Measurements from ENCODE around the gene ADGRG1.
"Not testable (repeated sequence)": the region's sequence is repeated elsewhere in the genome, so short reads cannot be mapped to it uniquely, and the experiment has no call there.

Gene ADGRG1

DNA sequence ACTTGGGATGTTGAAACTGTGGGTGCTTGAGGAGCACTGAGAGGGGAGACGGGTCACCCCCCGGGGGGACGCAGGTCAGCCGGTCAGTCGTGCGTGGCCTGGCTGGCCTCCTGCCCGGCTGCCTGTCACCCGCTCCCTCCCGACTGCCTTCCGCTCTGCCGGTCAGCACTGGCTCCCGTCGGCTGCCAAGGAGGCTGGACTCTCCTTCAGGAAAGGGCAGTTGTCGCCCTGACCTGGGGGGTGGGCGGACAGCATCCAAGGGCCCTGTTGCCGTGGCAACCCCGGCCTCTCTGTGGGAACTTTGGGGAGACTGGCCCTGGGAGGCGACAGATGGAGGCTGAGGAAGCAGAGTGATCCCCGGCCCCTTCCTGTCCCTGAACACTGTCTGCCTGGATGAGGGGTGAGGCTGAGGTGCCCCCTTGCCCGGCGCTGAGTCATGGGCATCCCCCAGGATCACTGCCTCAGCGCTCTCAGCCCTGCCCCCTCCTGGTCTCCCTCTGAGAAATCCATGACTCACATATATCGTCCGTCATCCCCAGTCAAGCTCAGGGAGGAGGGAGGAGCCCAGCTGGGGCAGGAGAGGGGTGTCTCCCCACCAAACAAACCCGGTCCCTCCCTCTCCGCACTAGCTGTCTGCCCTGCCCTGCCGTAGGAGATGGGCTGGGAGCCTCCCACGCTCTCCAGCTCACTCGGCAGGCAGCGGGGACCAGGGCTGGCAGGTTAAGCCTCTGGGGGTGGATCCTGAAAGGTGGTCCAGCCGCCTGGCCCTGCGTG is at the start of gene ADGRG1:
Gene ADGRG1 (plus strand): TSS at position 623 of the 774 bp plus-strand sequence. CDS start 21,658 bp downstream, outside the sequence.
- DNase-seq (ENCODE audit: low read depth in 2 of 2) = peak; percentile 72 to 75

DNA sequence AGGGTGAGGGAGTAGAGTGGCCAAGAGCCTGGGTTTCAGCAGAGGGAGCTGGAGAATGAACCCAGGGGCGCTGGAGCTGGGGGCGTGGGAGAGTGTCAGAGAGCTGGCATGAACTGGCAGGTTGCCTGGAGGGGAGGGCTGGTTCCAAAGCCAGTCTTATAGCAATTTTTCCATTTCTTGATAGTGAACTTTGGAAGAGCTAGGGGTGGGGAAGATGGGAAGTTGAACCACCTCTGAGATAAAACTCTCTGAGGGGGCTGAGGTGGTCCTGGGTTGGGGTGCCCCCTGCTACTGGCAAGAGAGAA is 49.1 kb upstream of the ADGRG1 start:
- DNase-seq (ENCODE audit: low read depth in 2 of 2) = no peak

DNA sequence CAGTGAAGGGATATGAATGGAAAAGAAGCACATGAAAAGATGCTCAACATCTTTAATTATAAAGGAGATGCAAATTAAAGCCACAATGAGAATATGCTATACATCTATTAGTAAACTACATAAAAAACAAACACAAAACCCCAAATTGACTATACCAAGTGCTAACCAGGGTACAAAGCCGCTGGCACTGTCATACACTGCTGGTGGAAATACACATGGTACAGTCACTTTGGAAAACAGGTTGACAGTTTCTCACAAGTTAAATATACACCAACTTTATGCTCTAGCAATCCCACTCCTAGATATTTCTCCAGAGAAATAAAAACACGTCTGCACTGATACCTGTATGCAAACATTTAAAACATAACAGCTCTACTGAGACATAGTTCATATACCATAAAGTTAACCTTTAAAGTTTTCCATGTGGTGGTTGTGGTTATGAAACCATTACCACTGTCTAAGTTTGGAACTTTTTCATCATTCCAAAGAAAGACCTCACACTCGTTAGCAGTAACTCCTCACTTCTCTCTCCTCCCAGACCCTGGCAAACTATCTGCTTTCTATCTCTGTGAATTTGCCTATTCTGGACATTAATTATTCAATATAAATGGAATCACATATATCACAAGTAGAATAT is 43.3 kb upstream of the ADGRG1 start:
- DNase-seq (ENCODE audit: low read depth in 2 of 2) = no peak

DNA sequence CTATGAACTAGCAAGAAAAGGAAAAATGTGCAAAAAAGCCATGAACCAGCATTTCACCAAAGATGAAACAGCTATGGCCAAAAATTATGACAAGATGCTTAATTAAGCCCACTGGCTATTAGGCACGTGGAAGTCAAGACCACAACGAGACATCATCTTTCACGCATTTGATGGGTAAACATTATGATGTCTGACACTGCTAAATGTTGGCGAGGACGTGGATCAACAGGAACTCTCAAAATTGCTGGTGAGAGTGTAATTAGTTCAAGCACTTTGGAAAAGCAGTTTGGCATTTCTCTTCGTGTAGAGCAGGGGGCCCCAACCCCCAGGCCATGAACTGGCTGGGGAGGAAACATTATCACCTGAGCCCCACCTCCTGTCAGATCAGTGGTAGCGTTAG is 39.6 kb upstream of the ADGRG1 start:
- no peak for DNase-seq (ENCODE audit: low read depth in 2 of 2)

DNA sequence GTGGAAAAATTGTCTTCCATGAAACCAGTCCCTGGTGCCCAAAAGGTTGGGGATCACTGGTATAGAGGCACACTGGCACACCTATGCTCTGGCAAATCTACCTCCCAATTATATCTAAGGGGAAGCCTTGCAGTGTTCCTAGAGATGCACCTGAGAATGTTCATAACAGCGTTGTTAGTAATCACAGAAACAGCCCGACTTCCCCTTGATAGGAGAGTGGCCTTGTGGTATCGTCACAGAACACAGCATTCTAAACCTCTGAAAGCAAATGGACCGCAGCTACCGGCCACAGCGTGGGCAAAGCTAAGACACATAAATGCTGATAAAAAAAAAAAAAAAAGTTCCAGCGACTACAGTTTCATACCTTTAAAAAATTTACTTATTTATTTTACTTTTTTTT is 39.1 kb upstream of the ADGRG1 start:
- DNase-seq (ENCODE audit: low read depth in 2 of 2) = no peak

DNA sequence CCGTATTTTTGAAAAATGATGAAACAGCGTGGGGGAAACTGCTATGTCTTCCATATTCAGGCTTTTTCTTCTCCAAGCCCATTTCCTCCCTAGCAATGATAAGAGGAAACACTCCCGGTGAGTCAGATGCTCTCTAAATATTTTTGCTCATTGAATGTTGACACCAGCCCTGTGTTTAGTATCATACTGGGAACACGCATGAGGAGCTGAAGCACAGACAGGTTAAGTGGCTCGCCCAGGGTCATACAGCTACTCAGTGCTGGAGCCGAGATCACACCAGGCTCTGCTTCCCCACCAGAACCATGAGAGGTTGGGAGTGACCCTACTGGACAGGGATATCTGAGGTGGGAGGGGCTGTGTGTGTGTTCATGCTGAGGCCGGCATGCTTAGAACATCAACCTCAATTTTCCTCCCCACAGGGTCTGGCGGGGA is 37.8 kb upstream of the ADGRG1 start:
- DNase-seq (ENCODE audit: low read depth in 2 of 2) = peak; percentile 10 to 13

DNA sequence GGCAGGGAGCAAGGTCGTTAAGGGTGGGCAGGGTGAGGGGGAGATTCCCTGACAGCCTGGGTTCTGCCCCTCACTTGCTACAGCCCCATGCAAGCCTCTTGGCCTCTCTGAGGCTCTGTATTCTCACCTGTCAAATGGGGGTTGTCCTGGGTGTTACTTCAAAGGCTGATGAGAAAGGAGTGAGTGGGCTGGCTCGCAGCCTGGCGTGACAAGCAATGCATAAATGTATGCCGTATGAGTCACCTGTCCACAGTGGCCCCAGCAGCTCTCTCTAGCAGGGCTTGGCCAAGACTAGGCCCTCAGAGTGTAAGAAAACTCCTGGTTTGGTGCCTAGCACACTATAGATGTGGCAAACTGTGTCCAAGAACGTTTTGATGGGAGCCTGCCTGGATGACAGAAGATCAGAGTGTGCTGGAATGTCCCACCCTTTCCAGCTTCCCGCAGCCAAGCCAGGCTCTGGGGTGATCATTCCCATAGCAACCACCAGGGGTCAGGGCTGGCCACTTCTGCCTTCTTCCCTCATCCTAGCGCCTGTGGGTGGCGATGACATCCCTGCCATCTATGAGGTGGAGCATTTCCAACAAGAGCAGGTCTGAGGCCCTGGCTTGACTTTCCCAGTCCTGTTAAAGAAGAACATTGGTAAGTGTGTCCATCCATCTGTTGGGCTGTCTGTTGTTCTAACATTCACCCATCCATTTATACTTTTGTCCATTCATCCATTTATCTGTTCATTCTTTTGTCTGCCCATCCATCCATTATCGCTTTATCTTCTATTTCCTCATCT is 37.2 kb upstream of the ADGRG1 start:
- peak; percentile 19 for DNase-seq (ENCODE audit: low read depth in 2 of 2)

DNA sequence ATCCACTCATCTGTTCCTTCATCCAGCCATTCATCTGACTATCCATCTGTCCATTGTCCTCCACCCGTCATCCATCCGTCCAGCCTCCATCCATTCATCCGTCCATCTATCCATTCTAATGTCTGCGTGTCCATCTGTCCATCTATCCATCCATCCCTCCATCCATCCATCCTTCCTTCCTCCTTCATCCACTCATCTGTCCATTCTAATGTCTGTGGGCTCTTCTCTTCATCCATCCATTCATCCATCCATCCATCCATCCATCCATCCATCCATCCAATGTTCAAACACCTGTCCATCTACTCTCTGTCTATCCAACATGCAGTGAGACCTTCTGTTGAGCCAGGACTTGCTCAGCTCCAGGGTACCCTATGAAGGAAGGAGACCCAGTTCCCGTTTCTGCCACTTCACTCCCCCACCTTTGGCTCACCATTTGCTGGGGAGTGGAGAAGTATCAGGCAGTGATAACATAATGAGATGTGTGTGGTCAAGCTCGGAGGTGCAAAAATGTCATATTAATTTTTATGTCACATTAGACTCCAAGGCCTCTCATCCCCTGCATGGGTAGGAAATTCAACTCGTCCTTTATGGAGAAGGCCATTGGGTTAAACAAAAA is 36.5 kb upstream of the ADGRG1 start:
- DNase-seq (ENCODE audit: low read depth in 2 of 2) = no peak

DNA sequence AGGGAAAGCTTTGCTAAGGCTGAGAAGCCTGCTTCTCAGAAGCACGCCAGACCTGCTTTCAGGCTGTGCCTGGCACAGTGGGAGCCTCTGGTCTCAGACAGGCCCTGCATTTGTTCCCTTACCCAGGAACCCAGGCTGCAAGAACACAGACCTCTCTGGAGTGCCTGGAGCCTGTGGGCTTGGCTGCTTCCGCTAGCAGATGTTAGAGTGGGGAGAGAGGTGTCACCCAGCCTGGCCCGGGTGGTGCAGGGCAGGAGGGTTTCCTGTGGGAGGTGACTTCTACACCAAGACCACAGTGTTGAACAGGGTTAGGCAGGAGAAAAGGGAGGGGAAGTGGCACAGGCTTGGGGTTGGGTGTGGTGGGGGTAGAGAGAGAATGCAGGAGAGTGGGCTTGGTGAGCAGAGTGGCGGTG is 35.8 kb upstream of the ADGRG1 start:
- no peak for DNase-seq (ENCODE audit: low read depth in 2 of 2)

DNA sequence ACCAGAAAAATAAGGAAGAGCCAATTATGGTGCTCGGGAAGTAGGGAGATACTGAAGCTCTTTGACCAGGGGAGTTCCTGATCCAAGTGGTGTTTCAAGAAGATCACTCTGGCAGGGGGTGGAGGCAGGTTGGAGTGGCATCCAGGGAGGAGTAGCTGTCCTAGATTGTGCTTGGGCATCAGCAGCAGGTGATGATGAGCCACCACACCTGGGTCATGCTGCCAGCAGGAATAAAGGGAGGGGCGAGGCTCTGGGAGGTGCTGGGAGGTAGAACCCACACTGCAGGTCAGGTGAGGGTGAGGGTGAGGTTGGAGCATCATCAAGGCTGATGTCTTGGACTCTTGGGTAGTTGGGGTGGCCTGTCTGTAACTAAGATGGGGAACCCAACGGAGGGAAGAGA is 35.4 kb upstream of the ADGRG1 start:
- DNase-seq (ENCODE audit: low read depth in 2 of 2) = no peak

DNA sequence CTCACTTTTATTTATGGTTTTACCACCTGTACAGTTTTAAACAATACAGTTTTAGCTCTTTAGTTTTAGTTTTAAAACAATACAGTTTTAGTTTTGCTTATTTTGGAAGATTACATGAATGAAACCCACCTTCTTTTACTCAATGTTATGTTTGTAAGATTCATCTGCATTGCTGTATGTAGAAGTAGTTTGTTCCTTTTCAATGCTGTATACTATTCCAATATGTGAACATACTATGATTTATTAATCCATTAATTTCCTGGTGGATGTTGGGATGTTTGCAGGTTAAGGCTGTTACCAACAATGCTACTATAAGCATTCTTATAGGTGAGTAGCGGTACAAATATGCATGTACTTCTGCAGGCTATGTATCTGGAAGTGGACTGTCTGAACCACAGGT is 34.4 kb upstream of the ADGRG1 start:
- no peak for DNase-seq (ENCODE audit: low read depth in 2 of 2)

DNA sequence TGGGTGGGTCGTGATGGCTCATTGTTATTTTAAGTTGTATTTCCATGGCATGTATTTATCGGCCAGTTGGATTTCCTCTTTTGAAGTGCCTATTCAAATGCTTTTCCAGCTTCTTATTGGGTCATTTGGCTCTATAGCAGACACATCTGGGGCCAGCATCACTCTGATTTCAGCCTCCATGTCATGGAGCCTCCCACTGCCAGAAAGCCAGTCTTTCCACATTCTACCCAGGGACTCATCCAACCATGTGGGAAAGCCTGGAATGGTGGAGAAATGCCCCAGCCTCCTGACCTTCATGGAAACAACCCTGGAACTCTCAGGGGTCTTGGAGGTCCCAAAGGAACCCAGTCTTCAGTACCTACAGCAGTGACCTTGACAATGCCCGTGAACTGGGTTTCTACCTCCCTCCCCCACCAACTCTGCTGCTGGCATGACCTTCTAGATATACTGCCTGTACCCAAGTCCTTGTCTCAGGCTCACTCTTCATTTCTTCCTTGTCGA is 33.8 kb upstream of the ADGRG1 start:
- no peak for DNase-seq (ENCODE audit: low read depth in 2 of 2)

DNA sequence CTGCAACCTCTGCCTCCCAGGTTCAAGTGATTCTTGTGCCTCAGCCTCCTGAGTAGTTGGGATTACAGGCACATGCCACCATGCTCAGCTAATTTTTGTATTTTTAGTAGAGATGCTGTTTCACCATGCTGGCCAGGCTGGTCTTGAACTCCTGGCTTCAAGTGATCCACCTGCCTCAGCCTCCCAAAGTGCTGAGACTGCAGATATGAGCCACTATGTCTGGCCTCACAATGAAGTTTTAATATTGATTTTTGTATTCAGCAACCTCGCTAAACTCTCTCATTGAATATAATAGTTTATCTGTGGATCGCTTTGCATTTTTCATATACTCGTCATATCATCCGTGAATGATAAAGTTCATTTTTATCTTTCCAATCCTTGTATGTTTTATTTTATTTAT is 32.2 kb upstream of the ADGRG1 start:
- DNase-seq (ENCODE audit: low read depth in 2 of 2) = not testable (repeated sequence)

DNA sequence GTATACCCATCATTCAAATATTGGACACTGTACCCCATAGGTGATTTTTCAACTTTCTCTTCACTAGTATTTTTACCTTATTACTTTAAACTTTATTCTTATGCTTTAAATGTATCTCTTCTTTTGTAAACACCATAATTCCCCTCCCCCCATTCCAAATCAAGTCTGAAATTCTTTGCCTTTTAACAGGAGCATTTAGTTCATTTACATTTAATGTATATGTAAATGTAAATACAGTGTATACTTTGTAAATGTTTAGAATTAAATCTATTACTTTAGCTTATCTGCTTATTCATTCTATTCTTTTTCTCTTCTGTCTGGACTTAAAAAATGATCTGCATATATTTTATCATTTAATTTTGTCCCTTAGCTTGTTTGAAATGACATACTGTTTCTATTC is 30.0 kb upstream of the ADGRG1 start:
- no peak for DNase-seq (ENCODE audit: low read depth in 2 of 2)

DNA sequence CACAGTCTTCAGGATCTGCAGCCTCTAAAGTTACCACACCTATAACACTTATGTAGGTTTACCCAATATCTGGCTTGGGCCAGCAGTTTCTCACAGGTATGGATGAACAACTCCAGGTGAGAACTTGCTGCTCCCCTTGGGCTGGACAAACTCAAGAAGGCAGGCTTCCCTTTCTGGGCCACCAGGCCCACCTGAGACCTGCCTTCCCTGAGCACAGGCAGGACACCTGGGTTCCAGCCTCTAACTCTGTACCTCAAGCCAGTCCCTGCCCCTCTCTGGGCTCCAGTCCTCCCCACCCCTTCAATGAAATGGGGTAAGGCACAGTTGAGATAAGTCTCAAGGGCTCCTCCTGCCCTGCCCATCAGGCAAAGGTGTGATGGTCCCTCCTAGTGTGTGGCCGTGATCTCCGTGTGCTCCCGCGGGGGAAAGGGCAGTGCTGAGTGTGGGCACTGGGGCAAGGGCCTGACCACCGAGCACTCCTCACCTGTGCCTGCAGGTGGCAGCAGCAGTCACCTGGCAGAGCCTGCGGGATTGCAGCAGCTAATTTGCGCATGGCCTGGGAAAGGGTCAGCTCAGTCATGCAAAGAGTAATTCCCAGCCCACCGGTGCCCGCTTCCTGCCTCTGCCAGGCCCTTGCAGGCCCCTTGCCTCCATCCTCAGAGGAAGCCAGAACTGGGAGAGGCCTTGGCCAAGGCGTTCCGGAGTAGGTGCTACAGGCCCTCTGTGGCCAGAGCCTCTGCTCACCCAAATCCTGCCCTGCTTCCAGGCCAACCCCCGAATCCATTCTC is 28.2 kb upstream of the ADGRG1 start:
- DNase-seq (ENCODE audit: low read depth in 2 of 2) = no peak

DNA sequence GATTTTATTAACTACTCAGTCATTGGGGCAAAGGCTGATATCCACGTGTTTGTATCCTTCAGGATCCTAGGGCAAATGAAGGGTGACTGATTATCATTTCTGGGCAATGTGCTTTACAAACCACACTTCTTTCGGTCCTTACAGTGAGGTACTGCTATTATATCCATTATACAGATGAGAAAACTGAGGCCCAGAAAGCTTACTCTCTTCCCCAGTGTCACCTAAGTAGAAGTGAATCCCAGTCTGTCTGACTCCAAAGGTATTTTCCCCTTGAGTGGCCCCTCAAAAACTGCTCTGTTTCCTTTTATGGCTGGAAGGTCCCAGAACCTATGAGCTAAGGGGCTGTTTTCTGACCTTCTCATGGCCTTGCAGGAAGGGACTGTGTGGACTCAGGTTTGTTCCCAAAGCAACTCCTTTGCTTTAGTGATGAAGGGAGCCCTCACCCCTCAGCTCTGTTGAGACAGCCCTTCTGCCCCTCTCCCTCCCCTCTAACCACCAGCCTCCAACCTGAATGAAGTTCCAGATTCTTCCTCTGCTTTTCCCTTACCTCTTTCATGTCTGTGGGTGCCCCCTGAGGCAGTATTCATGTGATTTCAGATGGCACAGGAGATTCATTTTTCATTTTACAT is 27.4 kb upstream of the ADGRG1 start:
- DNase-seq (ENCODE audit: low read depth in 2 of 2) = no peak

DNA sequence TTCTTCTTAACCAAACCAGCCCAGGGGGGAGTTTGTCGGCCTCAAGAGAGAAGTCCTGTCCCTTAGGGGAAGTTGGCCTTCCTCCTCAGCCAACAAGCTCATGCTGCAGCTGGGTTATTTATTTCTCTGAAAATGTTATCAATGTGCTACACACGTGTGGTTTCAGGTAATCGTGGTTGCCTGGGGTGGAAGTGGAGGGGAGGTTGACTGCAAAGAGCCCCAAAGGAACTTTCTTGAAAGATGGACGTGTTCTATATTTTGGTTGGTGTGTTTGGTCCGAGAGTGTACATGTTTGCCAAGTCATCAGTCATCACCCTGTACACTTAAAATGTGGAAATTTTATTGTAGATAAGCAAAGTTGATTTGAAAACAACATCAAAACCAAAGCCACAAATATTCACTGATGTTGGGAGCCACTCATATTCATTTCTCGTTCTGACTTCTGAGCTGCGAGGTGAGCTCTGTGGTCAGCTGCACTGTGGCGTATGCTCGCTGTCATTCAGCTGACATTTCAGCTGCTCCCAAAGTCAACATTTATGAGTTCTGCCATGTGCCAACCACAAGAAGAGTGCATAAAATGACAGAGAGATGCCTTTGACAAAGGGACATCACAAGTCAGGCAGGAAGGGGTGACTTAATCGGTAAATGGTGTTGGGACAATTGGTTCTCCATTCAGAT is 26.5 kb upstream of the ADGRG1 start:
- DNase-seq (ENCODE audit: low read depth in 2 of 2) = no peak

DNA sequence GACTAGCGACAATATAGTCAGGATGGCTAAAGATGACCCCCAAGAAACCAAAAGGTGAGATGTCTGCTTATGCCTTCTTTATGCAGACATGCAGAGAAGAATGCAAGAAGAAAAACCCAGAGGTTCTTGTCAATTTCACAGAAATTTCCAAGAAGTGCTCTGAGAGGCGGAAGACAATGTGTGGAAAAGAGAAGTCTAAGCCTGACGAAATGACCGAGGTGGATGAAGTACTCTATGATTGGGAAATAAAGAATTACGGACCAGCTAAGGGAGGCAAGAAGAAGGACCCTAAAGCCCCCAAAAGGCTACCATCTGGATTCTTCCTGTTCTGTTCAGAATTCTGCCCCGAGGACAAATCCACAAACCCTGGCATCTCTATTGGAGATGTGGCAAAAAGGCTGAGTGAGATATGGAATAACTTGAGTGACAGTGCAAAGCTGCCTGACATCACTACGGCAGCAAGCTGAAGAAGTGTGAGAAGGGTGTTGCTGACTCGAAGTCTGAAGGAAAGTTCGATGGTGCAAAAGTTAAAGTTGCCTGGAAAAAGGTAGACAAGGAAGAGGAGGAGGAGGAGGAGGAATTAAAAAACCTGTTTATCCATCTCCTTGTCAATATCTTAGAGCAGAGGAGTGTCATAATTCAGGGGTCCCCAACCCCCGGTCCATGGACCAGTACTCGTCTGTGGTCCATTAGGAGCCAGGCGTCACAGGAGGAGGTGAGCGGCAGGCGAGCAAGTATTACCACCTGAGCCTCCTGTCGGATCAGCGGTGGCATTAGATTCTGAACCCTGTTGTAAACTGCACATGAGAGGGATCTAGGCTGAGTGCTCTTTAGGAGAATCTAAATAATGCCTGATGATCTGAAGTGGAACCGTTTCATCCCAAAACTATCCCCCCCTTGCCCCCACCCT is 25.1 kb upstream of the ADGRG1 start:
- DNase-seq (ENCODE audit: low read depth in 2 of 2) = no peak

DNA sequence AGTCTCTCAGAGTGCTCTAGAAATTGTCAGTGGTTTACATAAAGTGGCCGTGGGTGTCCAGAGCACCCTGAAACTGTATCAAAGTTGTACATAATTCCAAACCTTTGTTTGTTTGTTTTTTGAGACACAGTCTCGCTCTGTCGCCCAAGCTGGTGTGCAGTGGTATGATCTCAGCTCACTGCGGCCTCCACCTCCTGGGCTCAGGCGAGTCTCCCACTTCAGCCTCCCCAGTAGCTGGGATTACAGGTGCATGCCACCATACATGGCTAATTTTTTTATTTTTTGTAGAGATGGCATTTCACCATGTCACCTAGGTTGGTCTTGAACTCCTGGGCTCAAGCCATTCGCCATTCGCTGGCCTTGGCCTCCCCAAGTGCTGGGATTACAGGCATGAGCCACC is 24.3 kb upstream of the ADGRG1 start:
- no peak for DNase-seq (ENCODE audit: low read depth in 2 of 2)

All from fibroblast of skin of left biceps (primary cell).